ENCODE results near the gene NR3C1. TPM values are rescaled to one million over a fixed set of nuclear protein-coding genes. Genes with fewer than 3 reads are reported as not detected.

The NR3C1 gene
- total RNA-seq, 4 donors from 2014 or later, result 55.1 to 134 (median 87.3) TPM

DNA sequence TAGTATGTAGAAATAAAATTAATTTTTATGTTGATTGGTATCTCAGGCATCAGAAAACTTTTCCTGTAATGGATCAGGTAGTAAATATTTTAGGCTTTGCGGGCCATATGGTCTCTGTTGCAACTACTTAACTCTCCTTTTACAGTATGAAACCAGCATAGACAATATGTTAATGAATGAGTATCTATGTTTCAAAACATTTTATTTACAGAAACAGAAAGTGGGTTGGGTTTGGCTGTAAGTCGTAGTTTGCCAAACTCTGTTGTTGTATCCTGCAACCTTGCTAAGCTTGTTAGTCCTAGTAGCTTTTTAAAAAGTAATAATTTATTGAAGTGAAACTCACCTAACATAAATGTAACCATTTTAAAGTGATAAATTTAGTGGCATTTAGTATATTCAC is 132.1 kb downstream of the NR3C1 start:
- no peak for DNase-seq
- H3K27me3 ChIP-seq, result no peaks in the 10 kb centered on the region
- no peaks in the 10 kb centered on the region for H3K4me1 ChIP-seq
- no peak overlapping the region for H3K4me3 ChIP-seq
- no peaks in the 10 kb centered on the region for H3K36me3 ChIP-seq
- TF ChIP-seq POLR2A (IDR thresholded peaks at IDR 0.05) (no peak), CTCF (IDR thresholded peaks at IDR 0.05) (no peak)
- intact Hi-C loops (cut with DNase I; ENCODE audit: low total_unique reads), result no loop called here
- H3K9me3 ChIP-seq, result no peaks in the 10 kb centered on the region
- no peak overlapping the region for H3K27ac ChIP-seq

DNA sequence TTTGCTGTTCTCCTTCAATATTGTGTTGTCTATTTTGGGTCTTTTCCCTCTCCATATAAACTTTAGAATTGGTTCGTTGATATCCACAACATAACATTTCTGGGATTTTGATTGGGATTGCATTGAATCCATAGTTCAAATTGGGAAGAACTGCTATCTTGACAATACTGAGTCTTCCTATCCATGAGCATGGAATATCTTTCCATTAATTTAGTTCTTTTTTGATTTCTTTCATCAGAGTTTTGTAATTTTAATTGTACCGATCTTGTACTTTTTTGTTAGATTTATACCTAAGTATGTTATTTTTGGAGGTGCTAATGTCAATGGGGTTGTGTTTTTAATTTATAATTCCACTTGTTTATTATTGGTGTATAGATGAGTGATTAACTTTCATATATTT is 135.1 kb downstream of the NR3C1 start:
- Histone ChIP-seq H3K27ac (no peak overlapping the region), H3K27me3 (no peaks in the 10 kb centered on the region), H3K4me1 (no peaks in the 10 kb centered on the region), H3K9me3 (no peaks in the 10 kb centered on the region), H3K36me3 (no peaks in the 10 kb centered on the region), H3K4me3 (no peak overlapping the region)
- no peak for DNase-seq
- no peak for TF ChIP-seq CTCF (IDR thresholded peaks at IDR 0.05)
- no peak for TF ChIP-seq POLR2A (IDR thresholded peaks at IDR 0.05)
- intact Hi-C loops (cut with DNase I; ENCODE audit: low total_unique reads), result no loop called here

- H3K27ac ChIP-seq, result no peak overlapping the region
- H3K4me3 ChIP-seq, result no peak overlapping the region
- H3K4me1 ChIP-seq, result no peaks in the 10 kb centered on the region
- no peaks in the 10 kb centered on the region for H3K27me3 ChIP-seq
- intact Hi-C loops (cut with DNase I; ENCODE audit: low total_unique reads), result no loop called here
- no peak for TF ChIP-seq POLR2A (IDR thresholded peaks at IDR 0.05)
- no peak for TF ChIP-seq CTCF (IDR thresholded peaks at IDR 0.05)
- H3K9me3 ChIP-seq, result no peaks in the 10 kb centered on the region
- DNase-seq, result no peak
- H3K36me3 ChIP-seq, result no peaks in the 10 kb centered on the region
Observed at GRCh38 chr5:143267186-143267585, 136.3 kb downstream of the NR3C1 start.

DNA sequence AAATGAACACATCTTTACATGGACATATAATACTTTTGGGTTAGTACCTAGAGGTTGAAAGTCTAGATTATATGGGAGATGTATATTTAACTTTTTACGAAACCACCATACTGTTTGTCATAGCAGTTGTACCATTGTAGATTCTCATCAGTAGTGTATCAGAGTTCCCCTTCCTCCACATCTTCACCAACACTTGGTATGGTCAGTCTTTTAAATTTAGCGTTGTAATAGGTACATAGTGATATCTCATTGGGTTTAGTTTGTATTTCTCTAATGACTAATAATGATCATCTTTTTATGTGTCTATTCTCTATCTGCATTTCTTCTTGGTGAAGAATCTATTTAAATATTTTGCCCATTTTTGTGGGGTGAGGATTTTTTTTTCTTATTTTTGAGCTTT is 137.5 kb downstream of the NR3C1 start:
- Histone ChIP-seq H3K36me3 (no peaks in the 10 kb centered on the region), H3K27me3 (no peaks in the 10 kb centered on the region), H3K27ac (no peak overlapping the region), H3K9me3 (no peaks in the 10 kb centered on the region), H3K4me3 (no peak overlapping the region), H3K4me1 (no peaks in the 10 kb centered on the region)
- DNase-seq, result no peak
- intact Hi-C loops (cut with DNase I; ENCODE audit: low total_unique reads), result no loop called here
- TF ChIP-seq CTCF (IDR thresholded peaks at IDR 0.05), result no peak
- TF ChIP-seq POLR2A (IDR thresholded peaks at IDR 0.05), result no peak

DNA sequence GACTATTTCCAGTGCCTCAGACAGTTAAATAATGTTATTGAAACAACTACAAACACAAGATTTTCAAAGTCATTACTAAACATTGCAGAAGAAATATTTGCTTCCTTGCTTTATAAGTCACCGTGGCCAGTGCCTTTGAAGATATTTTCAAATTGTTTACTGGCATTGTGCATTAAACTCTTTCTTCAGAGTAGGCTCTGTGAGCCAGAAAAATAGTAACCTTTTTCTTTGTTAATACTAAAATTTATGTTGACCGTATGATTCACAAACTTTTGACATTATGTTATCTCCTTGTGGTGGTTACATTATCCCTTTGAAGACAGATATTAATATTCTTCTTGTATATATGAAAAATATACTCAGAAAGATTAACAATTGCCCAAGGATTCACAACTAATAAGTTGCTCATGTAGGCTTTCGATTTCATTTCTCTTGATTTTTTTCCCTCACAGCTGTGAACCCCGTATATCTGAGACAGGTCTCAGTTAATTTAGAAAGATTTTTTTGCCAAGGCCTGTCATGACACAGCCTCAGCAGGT is 140.1 kb downstream of the NR3C1 start:
- no peak overlapping the region for H3K27ac ChIP-seq
- H3K27me3 ChIP-seq, result no peaks in the 10 kb centered on the region
- H3K36me3 ChIP-seq, result no peaks in the 10 kb centered on the region
- no peaks in the 10 kb centered on the region for H3K9me3 ChIP-seq
- TF ChIP-seq POLR2A (IDR thresholded peaks at IDR 0.05) (no peak), CTCF (IDR thresholded peaks at IDR 0.05) (no peak)
- no peaks in the 10 kb centered on the region for H3K4me1 ChIP-seq
- intact Hi-C loops (cut with DNase I; ENCODE audit: low total_unique reads), result no loop called here
- H3K4me3 ChIP-seq, result no peak overlapping the region
- DNase-seq, result no peak

Data from uterus (tissue), 4 donors.